Kidney (tissue), 14 donors: Measurements from ENCODE around the gene TRPV2. TPM values are rescaled to one million over a fixed set of nuclear protein-coding genes. Genes with fewer than 3 reads are reported as not detected.

Experiments
- DNase-seq, 5 donors: peaks; one replicate each; pipeline ENCODE4 v3.0.0-alpha.2; 2013 to 2020
- FAIRE-seq: peaks from 2 replicates; lab custom pipeline; 2012; peaks lifted over from hg19 to GRCh38; lab: Jason Lieb, UNC
- H3K27ac ChIP-seq, 2 donors: one replicate each; pipeline ENCODE4 v1.7.0; 2013; ENCODE audit warnings: low read depth in 2 of 2, low read length in 2 of 2, inconsistent platforms in 1 of 2
- H3K27me3 ChIP-seq: one replicate; pipeline ENCODE4 v1.7.1; 2013; ENCODE audit warnings: low read length, inconsistent platforms; ENCODE audit not compliant: control insufficient read depth, insufficient read depth
- H3K36me3 ChIP-seq, 3 donors: one replicate each; pipeline versions ENCODE4 v1.7.0 to v1.7.1; 2013; ENCODE audit warnings: low read length in 3 of 3, control low read depth in 1 of 3, inconsistent platforms in 1 of 3; ENCODE audit not compliant: insufficient read depth in 3 of 3, control insufficient read depth in 2 of 3
- H3K4me1 ChIP-seq, 3 donors: one replicate each; pipeline versions ENCODE4 v1.7.0 to v1.7.1; 2013; ENCODE audit warnings: low read length in 3 of 3, inconsistent platforms in 1 of 3, low read depth in 1 of 3; ENCODE audit not compliant: control insufficient read depth in 2 of 3, insufficient read depth in 2 of 3
- H3K4me3 ChIP-seq, 3 donors: one replicate each; pipeline versions ENCODE4 v1.7.0 to v1.8.1; 2013; ENCODE audit warnings: low read length in 3 of 3, control low read depth in 1 of 3, inconsistent platforms in 1 of 3
- H3K9ac ChIP-seq, 3 donors: one replicate each; pipeline versions ENCODE4 v1.7.0 to v1.7.1; 2013; ENCODE audit warnings: low read length in 3 of 3, control low read depth in 1 of 3, inconsistent platforms in 1 of 3
- H3K9me3 ChIP-seq, 3 donors: one replicate each; pipeline versions ENCODE4 v1.7.0 to v1.7.1; 2013; ENCODE audit warnings: low read length in 3 of 3, control low read depth in 1 of 3, inconsistent platforms in 1 of 3; ENCODE audit not compliant: control insufficient read depth in 2 of 3, insufficient read depth in 1 of 3
- intact Hi-C: fragments of 100-400 bp; cut with DNase I; formaldehyde crosslinking; loops from one replicate; pipeline ENCODE4 v1.11.1; 2022
- polyA plus RNA-seq: library from polyadenylated mRNA; stranded (reverse); fragments of 350-450 nt; fragmentation: Illumina TruSeq; extraction: RNeasy Lipid Tissue Mini Kit (QIAGEN cat#74804); gene quantifications from one replicate; pipeline ENCODE4 v1.2.3, GENCODE V29; 2014; ENCODE audit warnings: low read depth, low replicate concordance; ENCODE audit not compliant: insufficient read depth
- total RNA-seq: library from RNA; stranded (reverse); fragmentation: NEBNext Ultra II Directional; extraction: Animal tissue kit (Norgen Biotek cat#: 25700); gene quantifications from one replicate; pipeline ENCODE4 v1.2.1, GENCODE V29; 2021
- TF ChIP-seq, protein P1 (sequence below): IDR thresholded peaks from 3 replicates; pipeline ENCODE4 v1.5.1; 2012; ENCODE audit warnings: mild to moderate bottlenecking, moderate library complexity, borderline replicate concordance; ENCODE audit not compliant: insufficient read depth; ENCODE audit errors: extremely low read depth
- donor health status: control.
- donor health status: control.
- donor health status: control.
- donor health status: control.
- donor health status: control.
- donor health status: DM: yes; HTN: yes; CAD: no.
- donor health status: Normal renal cell carcinoma (clear cell type).

TRPV2 gene
- total and polyA plus RNA-seq, 2 donors from 2014 or later, result 8.6 to 18.2 TPM

DNA sequence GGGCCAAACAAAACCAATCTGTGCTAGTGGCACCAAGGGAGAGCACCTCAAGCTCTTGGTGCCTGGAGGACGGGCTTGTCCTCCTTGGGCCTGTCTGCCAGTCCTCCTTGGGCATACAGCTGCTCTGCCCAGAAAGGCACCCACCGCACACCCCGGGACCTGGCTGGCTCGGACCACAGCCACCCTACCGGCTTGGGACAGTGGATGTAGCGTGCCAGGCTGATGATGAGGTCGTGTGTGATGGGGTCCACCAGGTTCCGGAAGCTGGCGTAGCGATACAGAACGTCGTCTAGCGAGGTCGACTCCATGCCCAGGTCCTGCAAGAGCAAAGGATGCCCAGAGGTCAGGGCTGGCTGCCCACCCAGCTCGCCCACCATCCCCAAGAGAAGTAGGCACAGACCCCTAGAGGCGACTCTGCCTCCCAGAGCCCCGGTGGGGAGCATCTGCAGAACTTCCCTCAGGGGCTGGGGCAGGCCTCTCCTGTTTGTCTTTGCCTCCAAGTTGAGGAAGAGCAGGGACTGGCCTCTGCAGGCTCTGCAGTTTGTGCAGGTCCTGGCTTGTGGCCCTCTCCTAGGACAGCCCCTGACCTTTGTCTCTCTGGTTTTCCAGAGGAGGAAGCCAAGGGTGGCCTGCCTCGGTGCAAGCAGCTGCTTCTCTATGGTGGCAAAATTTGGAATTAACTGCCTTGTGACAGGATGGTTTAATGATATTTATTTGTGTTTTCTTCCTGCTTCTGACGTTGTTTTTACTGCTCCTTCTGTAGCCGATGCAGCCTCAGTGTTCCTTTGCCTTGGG is 46.9 kb downstream of the TRPV2 start:
- intact Hi-C loops, result no loop called here
- Histone ChIP-seq H3K4me1 (peaks cover 0 to 11% (median 0%) of the 10 kb centered on the region in 3 donors), H3K9ac (no peak overlapping the region), H3K27ac (no peak overlapping the region), H3K9me3 (no peaks in the 10 kb centered on the region), H3K27me3 (no peaks in the 10 kb centered on the region), H3K4me3 (no peak overlapping the region), H3K36me3 (no peaks in the 10 kb centered on the region)
- TF ChIP-seq, protein P1, sequence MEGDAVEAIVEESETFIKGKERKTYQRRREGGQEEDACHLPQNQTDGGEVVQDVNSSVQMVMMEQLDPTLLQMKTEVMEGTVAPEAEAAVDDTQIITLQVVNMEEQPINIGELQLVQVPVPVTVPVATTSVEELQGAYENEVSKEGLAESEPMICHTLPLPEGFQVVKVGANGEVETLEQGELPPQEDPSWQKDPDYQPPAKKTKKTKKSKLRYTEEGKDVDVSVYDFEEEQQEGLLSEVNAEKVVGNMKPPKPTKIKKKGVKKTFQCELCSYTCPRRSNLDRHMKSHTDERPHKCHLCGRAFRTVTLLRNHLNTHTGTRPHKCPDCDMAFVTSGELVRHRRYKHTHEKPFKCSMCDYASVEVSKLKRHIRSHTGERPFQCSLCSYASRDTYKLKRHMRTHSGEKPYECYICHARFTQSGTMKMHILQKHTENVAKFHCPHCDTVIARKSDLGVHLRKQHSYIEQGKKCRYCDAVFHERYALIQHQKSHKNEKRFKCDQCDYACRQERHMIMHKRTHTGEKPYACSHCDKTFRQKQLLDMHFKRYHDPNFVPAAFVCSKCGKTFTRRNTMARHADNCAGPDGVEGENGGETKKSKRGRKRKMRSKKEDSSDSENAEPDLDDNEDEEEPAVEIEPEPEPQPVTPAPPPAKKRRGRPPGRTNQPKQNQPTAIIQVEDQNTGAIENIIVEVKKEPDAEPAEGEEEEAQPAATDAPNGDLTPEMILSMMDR, result no peak
- FAIRE-seq, result no peak
- DNase-seq, result no peak

DNA sequence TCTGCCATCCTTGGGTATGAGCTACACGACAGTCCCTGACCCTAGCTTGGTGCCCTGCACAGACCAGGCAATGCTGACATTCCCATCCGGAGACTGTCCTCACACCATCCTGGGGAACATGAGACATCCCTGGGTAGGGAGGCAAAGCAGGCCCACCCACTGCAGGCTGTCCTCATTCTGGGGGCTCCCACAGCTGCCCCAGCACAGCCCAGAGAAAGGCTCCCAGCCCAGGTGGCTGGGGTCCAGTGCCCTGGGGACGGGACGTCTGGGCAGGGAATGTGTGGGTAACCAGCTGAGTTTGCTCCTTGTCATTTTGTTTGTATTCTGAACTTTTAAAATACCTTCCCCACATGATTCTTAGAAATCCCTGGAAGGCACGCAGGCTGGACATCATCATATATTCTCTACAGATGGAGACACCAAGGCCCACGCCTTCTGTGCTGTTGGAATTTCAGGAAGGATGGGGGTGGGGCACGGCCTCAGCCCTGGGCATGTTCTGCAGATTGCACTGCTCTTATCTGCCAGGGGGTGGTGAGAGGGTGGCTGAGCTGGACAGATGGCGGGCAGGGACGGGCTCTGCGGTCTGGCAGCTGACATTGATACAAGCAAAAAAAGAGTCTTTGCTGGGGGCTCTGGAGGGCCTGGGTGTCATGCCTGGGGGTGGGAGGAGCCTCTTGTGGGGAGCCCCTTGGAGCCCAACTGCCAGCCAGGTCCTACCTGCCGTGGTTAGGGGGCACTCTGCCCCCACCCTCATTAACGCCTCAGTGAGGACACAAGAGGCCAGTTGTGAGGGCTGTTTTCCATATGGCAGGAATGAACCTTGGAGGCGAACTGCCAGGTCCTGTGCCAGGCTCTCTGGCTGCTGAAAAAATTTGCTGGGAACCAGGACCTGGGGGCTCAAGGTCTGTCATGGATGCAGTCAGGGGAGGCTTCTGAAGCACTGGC is 48.3 kb downstream of the TRPV2 start:
- no peak overlapping the region for H3K4me3 ChIP-seq
- no peaks in the 10 kb centered on the region for H3K36me3 ChIP-seq
- H3K9ac ChIP-seq, result no peak overlapping the region
- FAIRE-seq, result no peak
- TF ChIP-seq, protein P1, result no peak
- peaks cover 0 to 11% (median 0%) of the 10 kb centered on the region in 3 donors for H3K4me1 ChIP-seq
- H3K27ac ChIP-seq, result no peak overlapping the region
- intact Hi-C loops, result no loop called here
- DNase-seq, result peak in 4 of 5 donors; percentile 52 to 77 (median 67)
- no peaks in the 10 kb centered on the region for H3K9me3 ChIP-seq
- no peaks in the 10 kb centered on the region for H3K27me3 ChIP-seq

DNA sequence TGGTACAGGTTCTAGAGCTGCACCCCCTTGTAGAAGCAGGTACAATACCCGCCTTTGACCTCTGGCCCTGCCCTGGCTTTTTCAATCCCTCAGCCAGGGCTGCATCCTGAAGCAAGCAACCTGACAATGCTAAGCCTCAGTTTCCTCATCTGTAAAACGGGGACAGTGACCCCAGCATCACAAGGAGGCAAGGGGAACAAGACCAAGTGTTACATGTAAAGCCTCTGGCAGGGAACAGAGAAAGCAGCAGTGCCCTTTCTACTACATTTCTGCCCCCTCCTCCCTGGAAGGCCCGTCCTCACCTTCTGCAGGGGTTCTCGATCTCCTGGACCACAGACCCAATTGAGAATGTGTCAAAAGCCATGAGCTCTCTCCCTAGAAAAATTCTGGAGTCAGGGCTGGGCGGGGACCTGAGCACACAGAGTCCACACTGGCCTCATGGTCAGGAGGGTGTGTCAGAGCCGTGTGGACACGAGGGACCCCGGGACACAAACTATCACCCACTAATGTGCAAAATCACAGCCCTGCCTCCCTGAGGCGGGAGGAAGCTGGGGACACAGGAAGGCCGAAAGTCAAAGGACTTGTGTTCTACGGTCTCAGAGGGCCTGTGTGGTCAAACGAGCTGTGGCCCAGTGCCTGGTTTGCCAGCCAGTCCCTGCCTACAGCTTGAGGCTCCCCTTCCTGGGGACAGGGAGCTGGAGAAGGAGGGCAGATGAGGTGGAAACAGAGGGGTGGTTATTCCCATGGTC is 49.1 kb downstream of the TRPV2 start:
- Histone ChIP-seq H3K36me3 (no peaks in the 10 kb centered on the region), H3K27ac (no peak overlapping the region), H3K9ac (no peak overlapping the region), H3K4me3 (no peak overlapping the region), H3K4me1 (peaks cover 0 to 11% (median 0%) of the 10 kb centered on the region in 3 donors), H3K9me3 (no peaks in the 10 kb centered on the region), H3K27me3 (no peaks in the 10 kb centered on the region)
- FAIRE-seq, result no peak
- intact Hi-C loops, result no loop called here
- no peak for DNase-seq
- TF ChIP-seq, protein P1, result no peak
